ENCODE measurements around the gene RASGRP3. TPM values are rescaled to one million over a fixed set of nuclear protein-coding genes. Genes with fewer than 3 reads are reported as not detected.

RASGRP3 gene
- total and polyA plus RNA-seq, 7 experiments from 2014 or later, result 1.4 to 14.2 (median 3.1) TPM

GRCh38 chr2:33522576-33522975 is 46.1 kb downstream of the RASGRP3 start:
- H3K4me1 ChIP-seq (ENCODE audit: control insufficient read depth in 2 of 2, insufficient read depth in 2 of 2, low read length in 2 of 2), result no peaks in the 10 kb centered on the region
- ChIA-PET POLR2A (no interaction called here), CTCF (no interaction called here)
- Mint-ChIP-seq H3K9me3 (no peaks in the 10 kb centered on the region), H3K27me3 (no peaks in the 10 kb centered on the region), H3K4me1 (peaks cover 0 to 13% (median 0%) of the 10 kb centered on the region in 7 donors), H3K4me3 (no peak overlapping the region), H3K36me3 (peaks cover 0 to 23% (median 8%) of the 10 kb centered on the region in 5 donors), H3K27ac (no peak overlapping the region)
- intact Hi-C loops (cut with micrococcal nuclease), result no loop called here
- DNase-seq (no peak), ATAC-seq (no peak)
- no peaks in the 10 kb centered on the region for H3K27me3 ChIP-seq (ENCODE audit: control insufficient read depth in 2 of 2, insufficient read depth in 2 of 2, low read length in 2 of 2)
- no peak overlapping the region for H3K4me3 ChIP-seq (ENCODE audit: low read length)
- no peaks in the 10 kb centered on the region for H3K36me3 ChIP-seq (ENCODE audit: control insufficient read depth in 2 of 3, insufficient read depth in 3 of 3, low read length in 3 of 3)
- H3K9me3 ChIP-seq (ENCODE audit: control insufficient read depth in 2 of 3, low read length in 3 of 3), result no peaks in the 10 kb centered on the region
- H3K27ac ChIP-seq (ENCODE audit: low read depth, low read length), result no peak overlapping the region

- Mint-ChIP-seq H3K36me3 (peaks cover 0 to 25% (median 16%) of the 10 kb centered on the region in 5 donors), H3K9me3 (no peaks in the 10 kb centered on the region), H3K4me1 (peaks cover 0 to 20% (median 0%) of the 10 kb centered on the region in 7 donors), H3K27ac (no peak overlapping the region), H3K27me3 (no peaks in the 10 kb centered on the region), H3K4me3 (no peak overlapping the region)
- DNase-seq (no peak), ATAC-seq (no peak)
- Histone ChIP-seq H3K36me3 (ENCODE audit: control insufficient read depth in 2 of 3, insufficient read depth in 3 of 3, low read length in 3 of 3) (no peaks in the 10 kb centered on the region), H3K4me3 (ENCODE audit: low read length) (no peak overlapping the region), H3K27me3 (ENCODE audit: control insufficient read depth in 2 of 2, insufficient read depth in 2 of 2, low read length in 2 of 2) (no peaks in the 10 kb centered on the region), H3K9me3 (ENCODE audit: control insufficient read depth in 2 of 3, low read length in 3 of 3) (no peaks in the 10 kb centered on the region), H3K4me1 (ENCODE audit: control insufficient read depth in 2 of 2, insufficient read depth in 2 of 2, low read length in 2 of 2) (no peaks in the 10 kb centered on the region), H3K27ac (ENCODE audit: low read depth, low read length) (no peak overlapping the region)
- intact Hi-C loops (cut with micrococcal nuclease), result loop anchor here in 1 of 2 donors (1.0 to 2.0 kb wide), 2 partner anchors 28 to 49 kb away; partner anchors contain the start of gene RASGRP3
- ChIA-PET CTCF (no interaction called here), POLR2A (no interaction called here)
These were observed 49.2 kb downstream of the RASGRP3 start for GRCh38 chr2:33525666-33526065.

- Mint-ChIP-seq H3K36me3 (peaks cover 0 to 24% (median 17%) of the 10 kb centered on the region in 5 donors), H3K27ac (peak overlapping the region in 1 of 9 donors; percentile 30), H3K4me1 (peaks cover 0 to 20% (median 0%) of the 10 kb centered on the region in 7 donors), H3K4me3 (no peak overlapping the region), H3K27me3 (no peaks in the 10 kb centered on the region), H3K9me3 (no peaks in the 10 kb centered on the region)
- Histone ChIP-seq H3K36me3 (ENCODE audit: control insufficient read depth in 2 of 3, insufficient read depth in 3 of 3, low read length in 3 of 3) (no peaks in the 10 kb centered on the region), H3K4me3 (ENCODE audit: low read length) (no peak overlapping the region), H3K27me3 (ENCODE audit: control insufficient read depth in 2 of 2, insufficient read depth in 2 of 2, low read length in 2 of 2) (no peaks in the 10 kb centered on the region), H3K9me3 (ENCODE audit: control insufficient read depth in 2 of 3, low read length in 3 of 3) (no peaks in the 10 kb centered on the region), H3K27ac (ENCODE audit: low read depth, low read length) (no peak overlapping the region), H3K4me1 (ENCODE audit: control insufficient read depth in 2 of 2, insufficient read depth in 2 of 2, low read length in 2 of 2) (no peaks in the 10 kb centered on the region)
- ChIA-PET POLR2A (no interaction called here), CTCF (no interaction called here)
- no peak for ATAC-seq
- no peak for DNase-seq
- intact Hi-C loops (cut with micrococcal nuclease), result loop anchor here in 1 of 2 donors (1.0 to 2.0 kb wide), 2 partner anchors 29 to 49 kb away; partner anchors contain the start of gene RASGRP3
These were observed 49.7 kb downstream of the RASGRP3 start for GRCh38 chr2:33526132-33526531.

DNA sequence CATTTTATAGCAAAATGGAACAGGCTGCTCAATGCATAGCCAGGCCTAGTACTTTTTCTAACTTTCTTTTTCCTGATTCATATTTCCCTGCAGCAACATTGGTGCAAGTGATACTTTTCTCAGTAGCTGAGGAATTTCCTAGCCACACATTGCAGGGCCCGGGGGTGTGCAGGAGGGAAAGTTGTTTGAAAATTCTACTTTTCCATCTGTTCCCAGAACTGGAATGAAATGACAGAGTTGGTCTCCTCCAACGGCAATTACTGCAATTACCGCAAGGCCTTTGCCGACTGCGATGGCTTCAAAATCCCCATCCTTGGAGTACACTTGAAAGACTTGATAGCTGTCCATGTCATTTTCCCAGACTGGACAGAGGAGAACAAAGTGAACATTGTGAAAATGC is 50.5 kb downstream of the RASGRP3 start:
- Mint-ChIP-seq H3K4me1 (peaks cover 0 to 20% (median 0%) of the 10 kb centered on the region in 7 donors), H3K9me3 (no peaks in the 10 kb centered on the region), H3K27ac (peak overlapping the region in 1 of 9 donors; percentile 30), H3K4me3 (no peak overlapping the region), H3K27me3 (no peaks in the 10 kb centered on the region), H3K36me3 (peaks cover 0 to 24% (median 17%) of the 10 kb centered on the region in 5 donors)
- ChIA-PET CTCF (no interaction called here), POLR2A (no interaction called here)
- Histone ChIP-seq H3K27ac (ENCODE audit: low read depth, low read length) (no peak overlapping the region), H3K36me3 (ENCODE audit: control insufficient read depth in 2 of 3, insufficient read depth in 3 of 3, low read length in 3 of 3) (no peaks in the 10 kb centered on the region), H3K4me3 (ENCODE audit: low read length) (no peak overlapping the region), H3K4me1 (ENCODE audit: control insufficient read depth in 2 of 2, insufficient read depth in 2 of 2, low read length in 2 of 2) (no peaks in the 10 kb centered on the region), H3K27me3 (ENCODE audit: control insufficient read depth in 2 of 2, insufficient read depth in 2 of 2, low read length in 2 of 2) (no peaks in the 10 kb centered on the region), H3K9me3 (ENCODE audit: control insufficient read depth in 2 of 3, low read length in 3 of 3) (no peaks in the 10 kb centered on the region)
- ATAC-seq (no peak), DNase-seq (no peak)
- intact Hi-C loops (cut with micrococcal nuclease), result loop anchor here in 1 of 2 donors (1.0 to 2.0 kb wide), 2 partner anchors 30 to 50 kb away; partner anchors contain the start of gene RASGRP3

DNA sequence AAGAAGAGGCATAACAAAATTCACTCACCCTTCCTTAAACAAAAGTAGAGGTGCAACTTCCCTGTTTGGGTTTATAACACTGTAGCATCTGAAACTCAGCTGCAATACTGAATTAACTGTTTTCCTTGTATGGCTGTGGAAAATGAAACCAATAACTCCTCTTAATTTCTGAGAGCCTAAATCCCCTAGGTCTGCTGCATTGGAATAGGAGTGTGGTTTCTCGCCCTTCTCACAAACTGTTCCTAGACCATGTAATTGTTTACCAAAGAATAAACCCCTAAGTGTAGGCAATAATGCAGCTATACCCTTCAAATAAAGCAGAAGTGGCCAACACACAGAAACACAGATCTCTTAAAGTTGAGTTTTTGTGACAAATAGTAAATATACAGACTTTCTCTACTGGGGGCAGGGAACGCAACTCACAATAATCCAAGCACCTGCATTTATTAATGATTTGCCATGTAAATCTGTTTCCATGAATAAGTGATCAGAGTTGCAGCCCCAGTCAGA is 52.0 kb downstream of the RASGRP3 start:
- Histone ChIP-seq H3K4me1 (ENCODE audit: control insufficient read depth in 2 of 2, insufficient read depth in 2 of 2, low read length in 2 of 2) (no peaks in the 10 kb centered on the region), H3K27ac (ENCODE audit: low read depth, low read length) (no peak overlapping the region), H3K9me3 (ENCODE audit: control insufficient read depth in 2 of 3, low read length in 3 of 3) (no peaks in the 10 kb centered on the region), H3K27me3 (ENCODE audit: control insufficient read depth in 2 of 2, insufficient read depth in 2 of 2, low read length in 2 of 2) (no peaks in the 10 kb centered on the region), H3K4me3 (ENCODE audit: low read length) (no peak overlapping the region), H3K36me3 (ENCODE audit: control insufficient read depth in 2 of 3, insufficient read depth in 3 of 3, low read length in 3 of 3) (no peaks in the 10 kb centered on the region)
- DNase-seq, result no peak
- CTCF ChIA-PET, result no interaction called here
- Mint-ChIP-seq H3K36me3 (peaks cover 0 to 18% (median 13%) of the 10 kb centered on the region in 5 donors), H3K27ac (no peak overlapping the region), H3K27me3 (no peaks in the 10 kb centered on the region), H3K4me3 (no peak overlapping the region), H3K9me3 (no peaks in the 10 kb centered on the region), H3K4me1 (peaks cover 0 to 20% (median 0%) of the 10 kb centered on the region in 7 donors)
- POLR2A ChIA-PET, result no interaction called here
- ATAC-seq, result no peak
- intact Hi-C loops (cut with micrococcal nuclease), result no loop called here

- no peaks in the 10 kb centered on the region for H3K4me1 ChIP-seq (ENCODE audit: control insufficient read depth in 2 of 2, insufficient read depth in 2 of 2, low read length in 2 of 2)
- no peak overlapping the region for H3K27ac Mint-ChIP-seq
- ChIA-PET POLR2A (no interaction called here), CTCF (no interaction called here)
- no peak overlapping the region for H3K4me3 Mint-ChIP-seq
- peaks cover 0 to 20% (median 0%) of the 10 kb centered on the region in 7 donors for H3K4me1 Mint-ChIP-seq
- no peaks in the 10 kb centered on the region for H3K27me3 Mint-ChIP-seq
- H3K27me3 ChIP-seq (ENCODE audit: control insufficient read depth in 2 of 2, insufficient read depth in 2 of 2, low read length in 2 of 2), result no peaks in the 10 kb centered on the region
- ATAC-seq (no peak), DNase-seq (no peak)
- H3K4me3 ChIP-seq (ENCODE audit: low read length), result no peak overlapping the region
- no peaks in the 10 kb centered on the region for H3K36me3 ChIP-seq (ENCODE audit: control insufficient read depth in 2 of 3, insufficient read depth in 3 of 3, low read length in 3 of 3)
- H3K9me3 ChIP-seq (ENCODE audit: control insufficient read depth in 2 of 3, low read length in 3 of 3), result no peaks in the 10 kb centered on the region
- H3K9me3 Mint-ChIP-seq, result no peaks in the 10 kb centered on the region
- intact Hi-C loops (cut with micrococcal nuclease), result no loop called here
- no peak overlapping the region for H3K27ac ChIP-seq (ENCODE audit: low read depth, low read length)
- H3K36me3 Mint-ChIP-seq, result peaks cover 0 to 14% (median 14%) of the 10 kb centered on the region in 5 donors
These were observed 53.5 kb downstream of the RASGRP3 start for GRCh38 chr2:33529771-33530481.

Data from naive thymus-derived CD4-positive, alpha-beta T cell (primary cell).